K562 (cell line): ENCODE measurements around the gene ATXN1. TPM values are rescaled to one million over a fixed set of nuclear protein-coding genes. Genes with fewer than 3 reads are reported as not detected.

Experiments
- CEBPG ChIP-seq, 3 experiments: fragments of 200-800 bp in 1 of 3; sonication (Bioruptor generic) in 1 of 3; sonication (generic) in 1 of 3; formaldehyde crosslinking in 1 of 3; IDR thresholded peaks in 2 of 3; conservative IDR thresholded peaks in 1 of 3; 2 replicates each; pipeline versions ENCODE4 v1.6.1 to v1.8.0; 2016 to 2022; ENCODE audit warnings: missing compliant biosample characterization in 2 of 3, missing genetic modification characterization in 2 of 3, mild to moderate bottlenecking in 1 of 3, missing genetic modification reagents in 1 of 3
- CHD1 ChIP-seq: fragments of 200-600 bp; sonication (generic); IDR thresholded peaks from one replicate; pipeline ENCODE4 v1.6.1; 2012; ENCODE audit warnings: mild to moderate bottlenecking, moderate library complexity, low read length, inconsistent platforms
- EGR1 ChIP-seq: fragments of 450-650 bp; conservative IDR thresholded peaks from 2 replicates; pipeline ENCODE4 v1.6.1; 2017; ENCODE audit warnings: mild to moderate bottlenecking
- EP400 ChIP-seq: fragments of 450-650 bp; IDR thresholded peaks from 2 replicates; pipeline ENCODE4 v1.6.1; 2017; ENCODE audit warnings: antibody characterized with exemption, mild to moderate bottlenecking, moderate library complexity
- HDGF ChIP-seq: fragments of 450-650 bp; IDR thresholded peaks from 2 replicates; pipeline ENCODE4 v1.6.1; 2016
- MEF2A ChIP-seq: IDR thresholded peaks from 2 replicates; pipeline ENCODE4 v1.6.1; 2011; ENCODE audit warnings: low read depth, mild to moderate bottlenecking, low read length, moderate library complexity; ENCODE audit not compliant: control insufficient read depth
- MITF ChIP-seq: IDR thresholded peaks from 2 replicates; pipeline ENCODE4 v1.6.1; 2014; ENCODE audit warnings: antibody characterized with exemption
- MNT ChIP-seq, 2 experiments: fragments of 450-650 bp; conservative IDR thresholded peaks; 2 replicates each; pipeline ENCODE4 v1.6.1; 2017; ENCODE audit warnings: mild to moderate bottlenecking in 2 of 2, moderate library complexity in 2 of 2
- NFATC3 ChIP-seq: fragments of 450-650 bp; IDR thresholded peaks from 2 replicates; pipeline ENCODE4 v1.6.1; 2017; ENCODE audit warnings: mild to moderate bottlenecking
- NFE2 ChIP-seq: IDR thresholded peaks from 2 replicates; pipeline ENCODE4 v1.6.1; 2014; ENCODE audit warnings: antibody characterized with exemption, low read depth
- PTBP1 ChIP-seq: fragments of 200-400 bp; formaldehyde crosslinking; IDR thresholded peaks from 2 replicates; pipeline ENCODE4 v1.6.1; 2017; ENCODE audit warnings: low read depth, low read length
- RBM25 ChIP-seq: fragments of 200-400 bp; formaldehyde crosslinking; IDR thresholded peaks from 2 replicates; pipeline ENCODE4 v1.6.1; 2018; ENCODE audit warnings: low read length, low read depth, moderate library complexity; ENCODE audit not compliant: severe bottlenecking
- SMARCA4 ChIP-seq: fragments of 450-650 bp; IDR thresholded peaks from 2 replicates; pipeline ENCODE4 v1.6.1; 2016
- TFAP4 ChIP-seq: sonication (generic); formaldehyde crosslinking; IDR thresholded peaks from 2 replicates; pipeline ENCODE4 v1.8.0; 2022; ENCODE audit warnings: missing genetic modification reagents, mild to moderate bottlenecking, moderate library complexity, borderline replicate concordance
- TOE1 ChIP-seq, 2 experiments: fragments of 450-650 bp in 1 of 2; sonication (generic) in 1 of 2; formaldehyde crosslinking in 1 of 2; IDR thresholded peaks; 2 replicates each; pipeline versions ENCODE4 v1.7.1 to v1.8.0; 2016 to 2022; ENCODE audit warnings: borderline replicate concordance in 2 of 2, mild to moderate bottlenecking in 2 of 2, antibody characterized with exemption in 1 of 2, inconsistent platforms in 1 of 2, low read depth in 1 of 2, missing genetic modification reagents in 1 of 2, moderate library complexity in 1 of 2
- UBTF ChIP-seq, 2 experiments: IDR thresholded peaks; 2 replicates each; pipeline ENCODE4 v1.6.1; 2012; ENCODE audit warnings: improper control_type of control experiment in 2 of 2, low read depth in 2 of 2, low read length in 2 of 2, borderline replicate concordance in 1 of 2
- ZBTB43 ChIP-seq: sonication (generic); formaldehyde crosslinking; IDR thresholded peaks from 2 replicates; pipeline ENCODE4 v1.8.0; 2023; ENCODE audit warnings: mild to moderate bottlenecking, missing genetic modification reagents
- ZNF778 ChIP-seq: fragments of 450-650 bp; formaldehyde crosslinking; IDR thresholded peaks from 2 replicates; pipeline ENCODE4 v1.4.0; 2020; ENCODE audit warnings: mild to moderate bottlenecking, moderate library complexity
- ZNF830 ChIP-seq: fragments of 250-450 bp; sonication (Bioruptor Pico); IDR thresholded peaks from 2 replicates; pipeline ENCODE4 v1.5.0; 2021; ENCODE audit warnings: mild to moderate bottlenecking
- polyA plus RNA-seq, 8 experiments: library from polyadenylated mRNA; depleted of rRNA in 4 of 8; stranded (reverse) in 5 of 8; unstranded in 3 of 8; fragments of >200 nt; fragmentation: Nextera tagmentation in 2 of 8; fragmentation: Illumina TruSeq in 1 of 8; extraction: Ambion mirVana in 2 of 8; extraction: Trizol in 1 of 8; gene quantifications; 2 replicates each; pipeline versions ENCODE4 v1.2.1 to v1.2.3, GENCODE V29; 2011 to 2014; ENCODE audit warnings: inconsistent platforms in 1 of 8, missing spikeins in 1 of 8
- total RNA-seq, 7 experiments: library from RNA; depleted of rRNA in 6 of 7; stranded (reverse); fragments of >200 nt in 6 of 7; fragmentation: Illumina TruSeq in 2 of 7; extraction: Trizol in 2 of 7; gene quantifications; 2 replicates each; pipeline versions ENCODE4 v1.2.1 to v1.2.3, GENCODE V29; 2011 to 2021; ENCODE audit warnings: low replicate concordance in 1 of 7

ATXN1 gene
- total and polyA plus RNA-seq, 9 of the 15 experiments (the other 6 are each of a cell fraction or from before 2014, with no cell fraction given) = under 0.01 to 1.2 (median 0.58) TPM

- TF ChIP-seq MNT (conservative IDR thresholded peaks at IDR 0.05) (peak in 1 of 2 experiments; percentile 47; a peak in 1 of 4 replicates), TFAP4 (peak; percentile 49), HDGF (peak; percentile 47; the same call in 1 of the 2 replicates), UBTF (IDR thresholded peaks at IDR 0.05; ENCODE audit: borderline replicate concordance in 1 of 2, low read depth in 2 of 2, low read length in 2 of 2) (peak in 1 of 2 experiments; percentile 36; a peak in 1 of 4 replicates), ZNF778 (no peak), EGR1 (peak; percentile 96), NFATC3 (no peak), CEBPG (CRISPR knock-in tag; IDR thresholded peaks at IDR 0.05) (no peak), CEBPG (tag; conservative IDR thresholded peaks at IDR 0.05 in 1 of 2, IDR thresholded peaks at IDR 0.05 in 1 of 2) (no peak), MEF2A (peak; percentile 99), RBM25 (no peak), TOE1 (IDR thresholded peaks at IDR 0.05; ENCODE audit: borderline replicate concordance) (peak; percentile 50; the same call in 1 of the 2 replicates), TOE1 (CRISPR knock-in tag; IDR thresholded peaks at IDR 0.05; ENCODE audit: borderline replicate concordance, low read depth) (no peak), EP400 (no peak; the same call in none of the 2 replicates), SMARCA4 (peak; percentile 93), ZNF830 (CRISPR knock-in tag) (no peak), ZBTB43 (CRISPR knock-in tag) (peak; percentile 93), PTBP1 (no peak), NFE2 (peak; percentile 56), MITF (peak; percentile 58; the same call in 1 of the 2 replicates), CHD1 (no peak)
Measured at GRCh38 chr6:16319813-16320532, 441.3 kb downstream of the ATXN1 start (continued).
